IMR-90 (cell line): ENCODE results near the gene ACOT12. TPM values are rescaled to one million over a fixed set of nuclear protein-coding genes. Genes with fewer than 3 reads are reported as not detected.
A peak's percentile ranks its signal among the peaks of the same experiment; 100 is the strongest.

Experiments used
- ATAC-seq: fragments of 200-7000 bp; cut with Tn5 transposase; 2 replicates; pipeline ENCODE4 v1.9.1; 2020; ENCODE audit warnings: low read depth, mild to moderate bottlenecking, moderate library complexity
- BruUV-seq: library from RNA; stranded (reverse); fragments of 400-500 nt; replicated peaks from 2 replicates; lab custom pipeline; 2021; lab: Mats Ljungman, UMichigan
- CTCF ChIA-PET: fragments of 300-600 bp; formaldehyde crosslinking; extraction: SDS; loops from one replicate; lab custom pipeline; 2021; ENCODE audit warnings: antibody characterized with exemption; lab: Yijun Ruan, JAX
- POLR2A ChIA-PET: fragments of 300-600 bp; sonication (Branson Sonifier 250); formaldehyde crosslinking; loops from one replicate; lab custom pipeline; 2022; ENCODE audit warnings: antibody characterized with exemption; ENCODE audit not compliant: unreplicated experiment; lab: Charles Lee
- DNase-seq: peaks from one replicate; pipeline ENCODE4 v3.0.0; 2013
- H2AFZ ChIP-seq: replicated peaks from 2 replicates; pipeline ENCODE3; 2013; ENCODE audit warnings: low read length, mild to moderate bottlenecking; ENCODE audit not compliant: poor library complexity
- H2AK5ac ChIP-seq: 2 replicates; pipeline ENCODE4 v1.6.1; 2013; ENCODE audit warnings: low read depth, low read length, inconsistent platforms
- H2AK9ac ChIP-seq: replicated peaks from 2 replicates; pipeline ENCODE3; 2013; ENCODE audit warnings: mild to moderate bottlenecking, low read depth, low read length, moderate library complexity; ENCODE audit not compliant: poor library complexity
- H2BK120ac ChIP-seq: 2 replicates; pipeline ENCODE4 v1.6.1; 2013; ENCODE audit warnings: low read depth, low read length, inconsistent platforms
- H2BK15ac ChIP-seq: 3 replicates; pipeline ENCODE4 v1.6.1; 2013; ENCODE audit warnings: low read depth, low read length, inconsistent platforms
- H2BK20ac ChIP-seq: 2 replicates; pipeline ENCODE4 v1.6.1; 2013; ENCODE audit warnings: low read depth, mild to moderate bottlenecking, inconsistent platforms, low read length, moderate library complexity
- H2BK5ac ChIP-seq: 2 replicates; pipeline ENCODE4 v1.6.1; 2013; ENCODE audit warnings: mild to moderate bottlenecking, low read depth, low read length, inconsistent platforms; ENCODE audit not compliant: poor library complexity, severe bottlenecking
- H3K14ac ChIP-seq: replicated peaks from 2 replicates; pipeline ENCODE4 v1.6.1; 2013; ENCODE audit warnings: low read depth, low read length, inconsistent platforms
- H3K18ac ChIP-seq: 2 replicates; pipeline ENCODE4 v1.6.1; 2013; ENCODE audit warnings: low read depth, low read length, control low read depth
- H3K23ac ChIP-seq: 2 replicates; pipeline ENCODE4 v1.6.1; 2013; ENCODE audit warnings: low read depth, low read length, inconsistent platforms
- H3K27ac ChIP-seq: 2 replicates; pipeline ENCODE4 v1.5.1; 2013; ENCODE audit warnings: mild to moderate bottlenecking, control low read depth, low read length; ENCODE audit not compliant: insufficient read depth
- H3K27me3 ChIP-seq: 2 replicates; pipeline ENCODE4 v1.6.1; 2013; ENCODE audit warnings: low read length; ENCODE audit not compliant: control insufficient read depth, insufficient read depth
- H3K36me3 ChIP-seq: 2 replicates; pipeline ENCODE4 v1.6.1; 2013; ENCODE audit warnings: low read length, mixed read lengths; ENCODE audit not compliant: control insufficient read depth, insufficient read depth
- H3K4ac ChIP-seq: 2 replicates; pipeline ENCODE4 v1.6.1; 2013; ENCODE audit warnings: low read depth, low read length, inconsistent platforms
- H3K4me1 ChIP-seq: 2 replicates; pipeline ENCODE4 v1.6.1; 2013; ENCODE audit warnings: low read length, mixed read lengths; ENCODE audit not compliant: control insufficient read depth, insufficient read depth
- H3K4me2 ChIP-seq: 2 replicates; pipeline ENCODE4 v1.6.1; 2013; ENCODE audit warnings: low read depth, mild to moderate bottlenecking, control low read depth, low read length, moderate library complexity
- H3K4me3 ChIP-seq: 2 replicates; pipeline ENCODE4 v1.5.1; 2013; ENCODE audit warnings: low read depth, mild to moderate bottlenecking, control low read depth, low read length, moderate library complexity; ENCODE audit not compliant: insufficient read depth
- H3K56ac ChIP-seq: 2 replicates; pipeline ENCODE4 v1.6.1; 2013; ENCODE audit warnings: low read length, inconsistent platforms; ENCODE audit not compliant: insufficient read depth; ENCODE audit errors: extremely low read depth
- H3K79me1 ChIP-seq, 2 experiments: 2 replicates each; pipeline ENCODE4 v1.6.1; 2013; ENCODE audit warnings: low read length in 2 of 2, inconsistent platforms in 1 of 2, low read depth in 1 of 2
- H3K9ac ChIP-seq: 2 replicates; pipeline ENCODE4 v1.6.1; 2013; ENCODE audit warnings: low read depth, low read length, control low read depth
- H3K9me1 ChIP-seq: 2 replicates; pipeline ENCODE4 v1.6.1; 2013; ENCODE audit warnings: low read length, inconsistent platforms; ENCODE audit not compliant: insufficient read depth
- H3K9me3 ChIP-seq: 2 replicates; pipeline ENCODE4 v1.6.1; 2013; ENCODE audit warnings: low read length; ENCODE audit not compliant: control insufficient read depth, insufficient read depth
- H4K20me1 ChIP-seq: 2 replicates; pipeline ENCODE4 v1.6.1; 2013; ENCODE audit warnings: low read length, inconsistent platforms; ENCODE audit not compliant: insufficient read depth
- H4K5ac ChIP-seq: 2 replicates; pipeline ENCODE4 v1.6.1; 2013; ENCODE audit warnings: mild to moderate bottlenecking, low read depth, low read length, control low read depth
- H4K8ac ChIP-seq, 2 experiments: 2 replicates each; pipeline ENCODE4 v1.6.1; 2013; ENCODE audit warnings: low read depth in 2 of 2, low read length in 2 of 2, control low read depth in 1 of 2, inconsistent platforms in 1 of 2
- H4K91ac ChIP-seq: 2 replicates; pipeline ENCODE4 v1.6.1; 2013; ENCODE audit warnings: low read depth, low read length, inconsistent platforms; ENCODE audit not compliant: insufficient read depth
- CEBPB ChIP-seq: IDR thresholded peaks from 2 replicates; pipeline ENCODE4 v1.6.1; 2012; ENCODE audit warnings: low read depth, low read length, improper control_type of control experiment
- MXI1 ChIP-seq: IDR thresholded peaks from 2 replicates; pipeline ENCODE4 v1.6.1; 2012; ENCODE audit warnings: low read depth, mild to moderate bottlenecking, low read length, moderate library complexity, borderline replicate concordance
- NFE2L2 ChIP-seq: fragments of 150-350 bp; IDR thresholded peaks from 2 replicates; pipeline ENCODE4 v1.6.1; 2016; ENCODE audit warnings: low read depth, mild to moderate bottlenecking, low read length
- WGBS, 2 experiments: methylation state at CpG; one replicate each; pipeline versions ENCODE4 v1.1.5 to v1.1.7; 2013; ENCODE audit warnings: missing lambda C conversion rate in 2 of 2; ENCODE audit not compliant: insufficient read length in 1 of 2; ENCODE audit errors: extremely low coverage in 2 of 2; 5-methylcytosine and 5-hydroxymethylcytosine counted together
- dilution Hi-C: fragments of 300-500 bp; cut with HindIII; formaldehyde crosslinking; loops from one replicate; pipeline ENCODE4 v1.14.3; 2018; ENCODE audit warnings: low sequenced_read_pairs; ENCODE audit not compliant: unreplicated experiment
- in situ Hi-C: fragments of 300-500 bp; cut with MboI; formaldehyde crosslinking; loops from 3 replicates; pipeline ENCODE4 v1.14.3; 2019; ENCODE audit warnings: low sequenced_read_pairs, inconsistent platforms, mixed read lengths
- intact Hi-C: fragments of 100-400 bp; cut with micrococcal nuclease; formaldehyde crosslinking; loops from 2 replicates; pipeline ENCODE4 v1.10.0; 2022
- polyA plus RNA-seq, 3 experiments: library from polyadenylated mRNA; depleted of rRNA; stranded (reverse); fragments of >200 nt; gene quantifications; 2 replicates each; pipeline ENCODE4 v1.2.3, GENCODE V29; 2012; ENCODE audit warnings: low replicate concordance in 1 of 3
- total RNA-seq: library from RNA; depleted of rRNA; stranded (reverse); fragments of >200 nt; gene quantifications from 2 replicates; pipeline ENCODE4 v1.2.3, GENCODE V29; 2012

ACOT12 gene
- total and polyA plus RNA-seq, 2 of the 4 experiments (the other 2 are of a cell fraction), result not detected

GRCh38 chr5:81335946-81336345 is 58.0 kb downstream of the ACOT12 start:
- no peak overlapping the region for H2AK5ac ChIP-seq
- H2BK15ac ChIP-seq, result no peak overlapping the region
- H3K18ac ChIP-seq, result no peak overlapping the region
- H4K20me1 ChIP-seq, result no peaks in the 10 kb centered on the region
- dilution Hi-C loops (no loop called here), intact Hi-C loops (no loop called here), in situ Hi-C loops (no loop called here)
- H3K4me3 ChIP-seq, result no peak overlapping the region
- no peak overlapping the region for H3K9ac ChIP-seq
- no CpG with 5 or more reads among the region's 2 CpGs for WGBS, 2 experiments
- no peaks in the 10 kb centered on the region for H3K36me3 ChIP-seq
- no peak overlapping the region for H3K14ac ChIP-seq
- no peak overlapping the region for H3K4me2 ChIP-seq
- H3K27ac ChIP-seq, result no peak overlapping the region
- no TSS peak for BruUV-seq
- H3K27me3 ChIP-seq, result no peaks in the 10 kb centered on the region
- no peak overlapping the region for H4K5ac ChIP-seq
- ATAC-seq, result no peak
- no peaks in the 10 kb centered on the region for H3K4me1 ChIP-seq
- TF ChIP-seq NFE2L2 (no peak), CEBPB (peak; percentile 57), MXI1 (no peak)
- H2AFZ ChIP-seq, result no peak overlapping the region
- H3K79me1 ChIP-seq, result no peaks in the 10 kb centered on the region
- H4K8ac ChIP-seq, result no peak overlapping the region
- H2BK20ac ChIP-seq, result no peak overlapping the region
- H3K23ac ChIP-seq, result no peak overlapping the region
- no peaks in the 10 kb centered on the region for H3K9me3 ChIP-seq
- no peak overlapping the region for H2AK9ac ChIP-seq
- ChIA-PET POLR2A (no interaction called here), CTCF (no interaction called here)
- H3K56ac ChIP-seq, result no peak overlapping the region
- no peak for DNase-seq
- H3K4ac ChIP-seq, result no peak overlapping the region
- H4K91ac ChIP-seq, result no peak overlapping the region
- no peak overlapping the region for H2BK120ac ChIP-seq
- H3K9me1 ChIP-seq, result no peaks in the 10 kb centered on the region
- H2BK5ac ChIP-seq, result no peak overlapping the region
